A549 (cell line): ENCODE results near the gene VAPA. TPM values are rescaled to one million over a fixed set of nuclear protein-coding genes. Genes with fewer than 3 reads are reported as not detected.

ENCODE experiments used
- ATAC-seq, 2 experiments: fragments of 200-7000 bp in 1 of 2; fragments of >200 bp in 1 of 2; cut with Nextera tagmentation in 1 of 2; cut with Tn5 transposase in 1 of 2; 3 replicates each; pipeline versions ENCODE4 v1.8.0 to v1.9.1; 2018 to 2020; ENCODE audit warnings: mild to moderate bottlenecking in 1 of 2, moderate library complexity in 1 of 2
- CTCF ChIA-PET: fragments of 300-600 bp; sonication (Branson Sonifier 250); formaldehyde crosslinking; extraction: SDS; loops from one replicate; lab custom pipeline; 2021; ENCODE audit warnings: antibody characterized with exemption, inconsistent platforms; lab: Yijun Ruan, JAX
- POLR2A ChIA-PET: fragments of 350-600 bp; formaldehyde crosslinking; extraction: SDS; loops from one replicate; lab custom pipeline; 2021; ENCODE audit warnings: antibody characterized with exemption, inconsistent platforms; lab: Yijun Ruan, JAX
- DNase-seq, 2 experiments: peaks; one replicate each; pipeline versions ENCODE4 v3.0.0 to v3.0.0-alpha.2; 2011 to 2016; ENCODE audit warnings: low read depth in 1 of 2, low spot score in 1 of 2
- FAIRE-seq: peaks from 2 replicates; lab custom pipeline; 2011; peaks lifted over from hg19 to GRCh38; lab: Jason Lieb, UNC
- H3K27ac ChIP-seq, 2 experiments: fragments of >200 bp; sonication (Bioruptor Twin); formaldehyde crosslinking; 3 replicates each; pipeline ENCODE4 v1.5.1; 2016 to 2017
- H3K4me1 ChIP-seq: fragments of >200 bp; sonication (Bioruptor Twin); formaldehyde crosslinking; 3 replicates; pipeline ENCODE4 v1.6.1; 2016
- H3K4me2 ChIP-seq: fragments of >200 bp; sonication (Bioruptor Twin); formaldehyde crosslinking; 3 replicates; pipeline ENCODE4 v1.6.1; 2016
- H3K4me3 ChIP-seq: fragments of >200 bp; sonication (Bioruptor Twin); formaldehyde crosslinking; 3 replicates; pipeline ENCODE4 v1.5.1; 2016
- H3K9me3 ChIP-seq: fragments of >200 bp; sonication (Bioruptor Twin); formaldehyde crosslinking; 3 replicates; pipeline ENCODE4 v1.6.1; 2016
- CBX2 ChIP-seq: fragments of 200-600 bp; sonication (generic); IDR thresholded peaks from 2 replicates; pipeline ENCODE4 v1.6.1; 2016; ENCODE audit warnings: low read depth, mild to moderate bottlenecking, borderline replicate concordance
- CBX8 ChIP-seq: fragments of 200-600 bp; sonication (generic); IDR thresholded peaks from 2 replicates; pipeline ENCODE4 v1.6.1; 2016
- CEBPB ChIP-seq, 2 experiments: fragments of >200 bp in 1 of 2; sonication (Bioruptor Twin) in 1 of 2; formaldehyde crosslinking in 1 of 2; IDR thresholded peaks; 2 replicates each; pipeline ENCODE4 v1.6.1; 2012 to 2016
- CHD2 ChIP-seq: fragments of 150-350 bp; IDR thresholded peaks from 2 replicates; pipeline ENCODE4 v1.6.1; 2014; ENCODE audit warnings: low read length; ENCODE audit not compliant: partially characterized antibody
- EHMT2 ChIP-seq: fragments of 200-600 bp; sonication (generic); IDR thresholded peaks from 2 replicates; pipeline ENCODE4 v1.6.1; 2016; ENCODE audit warnings: antibody characterized with exemption, low read depth, mild to moderate bottlenecking, moderate library complexity
- EP300 ChIP-seq, 2 experiments: fragments of >200 bp; sonication (Bioruptor Twin); formaldehyde crosslinking; IDR thresholded peaks; 2 replicates in 1 of 2; 3 replicates in 1 of 2; pipeline ENCODE4 v1.6.1; 2016 to 2017
- ESRRA ChIP-seq: fragments of 150-350 bp; IDR thresholded peaks from 2 replicates; pipeline ENCODE4 v1.6.1; 2014; ENCODE audit warnings: mild to moderate bottlenecking, low read length, borderline replicate concordance
- FOSB ChIP-seq: fragments of 250-450 bp; sonication (Bioruptor Pico); IDR thresholded peaks from 2 replicates; pipeline ENCODE4 v1.5.0; 2020; ENCODE audit warnings: mild to moderate bottlenecking, moderate library complexity
- FOSL2 ChIP-seq, 2 experiments: fragments of 450-650 bp in 1 of 2; fragments of >200 bp in 1 of 2; sonication (Bioruptor Twin) in 1 of 2; formaldehyde crosslinking; IDR thresholded peaks; 2 replicates each; pipeline versions ENCODE4 v1.5.0 to v1.6.1; 2016 to 2020; ENCODE audit warnings: mild to moderate bottlenecking in 1 of 2, moderate library complexity in 1 of 2
- FOXS1 ChIP-seq: fragments of 250-450 bp; sonication (Bioruptor Pico); IDR thresholded peaks from 2 replicates; pipeline ENCODE4 v1.5.0; 2020; ENCODE audit warnings: mild to moderate bottlenecking, moderate library complexity
- GATA3 ChIP-seq: IDR thresholded peaks from 2 replicates; pipeline ENCODE4 v1.6.1; 2012; ENCODE audit warnings: borderline replicate concordance
- HDAC2 ChIP-seq: fragments of 200-600 bp; sonication (generic); IDR thresholded peaks from 2 replicates; pipeline ENCODE4 v1.6.1; 2016
- HEYL ChIP-seq: fragments of 250-450 bp; sonication (Bioruptor Pico); IDR thresholded peaks from 2 replicates; pipeline ENCODE4 v1.8.0; 2021; ENCODE audit warnings: mild to moderate bottlenecking, moderate library complexity
- HOXB5 ChIP-seq: fragments of 250-450 bp; sonication (Bioruptor Pico); IDR thresholded peaks from 2 replicates; pipeline ENCODE4 v1.5.0; 2020; ENCODE audit warnings: mild to moderate bottlenecking, moderate library complexity
- JUN ChIP-seq, 2 experiments: fragments of >200 bp; sonication (Bioruptor Twin); formaldehyde crosslinking; IDR thresholded peaks; 2 replicates in 1 of 2; 3 replicates in 1 of 2; pipeline ENCODE4 v1.6.1; 2016 to 2017
- JUNB ChIP-seq: fragments of >200 bp; sonication (Bioruptor Twin); formaldehyde crosslinking; IDR thresholded peaks from 2 replicates; pipeline ENCODE4 v1.6.1; 2016
- MAFK ChIP-seq: fragments of 450-650 bp; IDR thresholded peaks from 2 replicates; pipeline ENCODE4 v1.6.1; 2014; ENCODE audit not compliant: partially characterized antibody
- MAZ ChIP-seq: fragments of 150-350 bp; IDR thresholded peaks from 2 replicates; pipeline ENCODE4 v1.6.1; 2014; ENCODE audit warnings: antibody characterized with exemption, low read depth, low read length, borderline replicate concordance
- NFE2L2 ChIP-seq: fragments of 150-350 bp; conservative IDR thresholded peaks from 2 replicates; pipeline ENCODE4 v1.6.1; 2014; ENCODE audit warnings: low read length
- NR3C1 ChIP-seq: fragments of >200 bp; sonication (Bioruptor Twin); formaldehyde crosslinking; IDR thresholded peaks from 3 replicates; pipeline ENCODE4 v1.6.1; 2017
- POLR2A ChIP-seq: IDR thresholded peaks from 2 replicates; pipeline ENCODE4 v1.6.1; 2012; ENCODE audit warnings: mild to moderate bottlenecking, low read length
- RAD21 ChIP-seq, 2 experiments: fragments of >200 bp in 1 of 2; sonication (Bioruptor Twin) in 1 of 2; formaldehyde crosslinking in 1 of 2; IDR thresholded peaks in 1 of 2; conservative IDR thresholded peaks in 1 of 2; 2 replicates in 1 of 2; 3 replicates in 1 of 2; pipeline ENCODE4 v1.6.1; 2012 to 2018; ENCODE audit warnings: inconsistent platforms in 1 of 2
- RARB ChIP-seq: fragments of 250-450 bp; sonication (Bioruptor Pico); IDR thresholded peaks from 2 replicates; pipeline ENCODE4 v1.8.0; 2021; ENCODE audit warnings: mild to moderate bottlenecking, moderate library complexity
- RFX5 ChIP-seq: fragments of 450-650 bp; IDR thresholded peaks from 2 replicates; pipeline ENCODE4 v1.7.1; 2014; ENCODE audit warnings: antibody characterized with exemption, mild to moderate bottlenecking, moderate library complexity
- SREBF2 ChIP-seq: fragments of 450-650 bp; IDR thresholded peaks from 2 replicates; pipeline ENCODE4 v1.6.1; 2014; ENCODE audit warnings: mild to moderate bottlenecking, moderate library complexity
- ZNF302 ChIP-seq: fragments of 250-450 bp; sonication (Bioruptor Pico); IDR thresholded peaks from 2 replicates; pipeline ENCODE4 v1.9.0; 2021; ENCODE audit warnings: inconsistent platforms, mild to moderate bottlenecking, moderate library complexity
- WGBS: methylation state at CpG from one replicate; pipeline ENCODE4 v1.1.6; 2017; ENCODE audit errors: missing lambda C conversion rate; 5-methylcytosine and 5-hydroxymethylcytosine counted together
- polyA plus RNA-seq, 4 experiments: library from polyadenylated mRNA; depleted of rRNA in 3 of 4; stranded (reverse); fragments of >200 nt; fragmentation: RNase III in 1 of 4; extraction: RNeasy Plus Mini Kit Qiagen cat#74134 plus additional on column Dnase treatment in 1 of 4; gene quantifications; 2 replicates in 3 of 4; 3 replicates in 1 of 4; pipeline ENCODE4 v1.2.3, GENCODE V29; 2011 to 2017
- TF ChIP-seq, protein P1 (sequence below): fragments of 450-650 bp; IDR thresholded peaks from 2 replicates; pipeline ENCODE4 v1.6.1; 2014; ENCODE audit warnings: antibody characterized with exemption
- TF ChIP-seq, protein P2 (sequence below): fragments of >200 bp; sonication (Bioruptor Twin); formaldehyde crosslinking; IDR thresholded peaks from 2 replicates; pipeline ENCODE4 v1.6.1; 2016
- TF ChIP-seq, protein P3 (sequence below): fragments of 250-450 bp; sonication (Bioruptor Pico); IDR thresholded peaks from 2 replicates; pipeline ENCODE4 v1.5.0; 2021; ENCODE audit warnings: mild to moderate bottlenecking, moderate library complexity, borderline replicate concordance
- TF ChIP-seq, protein P4 (sequence below): fragments of >200 bp; sonication (Bioruptor Twin); formaldehyde crosslinking; IDR thresholded peaks from 3 replicates; pipeline ENCODE4 v1.6.1; 2016

VAPA gene
- polyA plus RNA-seq, 2 of the 4 experiments (the other 2 are of a cell fraction): 161 to 391 TPM

DNA sequence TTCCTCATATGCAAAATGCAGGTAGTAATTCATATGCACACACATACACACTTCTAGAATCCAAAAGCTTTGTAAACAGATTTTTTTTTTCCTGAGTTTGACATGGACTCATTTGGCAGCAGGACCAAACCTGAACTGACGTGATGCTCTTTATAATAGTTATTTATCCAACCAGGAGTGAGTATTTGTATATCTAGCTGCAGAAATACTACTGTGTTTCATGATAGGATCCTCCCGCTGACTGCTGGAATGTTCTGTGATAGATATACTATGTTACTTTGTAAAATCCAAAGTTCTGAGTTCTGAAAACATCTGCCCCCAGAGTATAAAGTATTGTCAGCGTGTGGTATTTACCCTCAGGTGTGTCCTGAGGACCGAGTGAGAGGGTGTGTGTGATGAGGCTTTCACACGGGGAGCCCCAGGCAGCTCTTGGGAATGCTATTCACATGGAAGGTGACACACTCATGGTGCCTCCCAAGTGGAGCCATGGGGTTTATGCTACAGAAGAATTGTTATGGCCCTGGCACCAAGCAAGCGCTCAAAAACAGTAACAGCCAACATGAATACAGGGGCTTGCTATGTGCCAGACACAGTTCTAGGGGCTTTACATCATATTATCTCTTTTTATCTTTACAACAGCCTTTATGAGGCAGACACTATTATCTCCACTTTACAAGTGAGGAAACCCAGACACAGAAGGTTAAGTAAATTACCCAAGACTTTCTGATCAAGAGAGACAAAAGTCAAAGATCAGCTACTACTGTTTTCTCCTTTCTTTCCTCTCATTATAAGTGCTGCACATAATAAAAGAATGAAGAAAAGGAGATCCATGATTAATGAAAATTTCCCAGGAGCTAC lies 44.7 kb upstream of the VAPA start (continued):
- TF ChIP-seq, protein P1, sequence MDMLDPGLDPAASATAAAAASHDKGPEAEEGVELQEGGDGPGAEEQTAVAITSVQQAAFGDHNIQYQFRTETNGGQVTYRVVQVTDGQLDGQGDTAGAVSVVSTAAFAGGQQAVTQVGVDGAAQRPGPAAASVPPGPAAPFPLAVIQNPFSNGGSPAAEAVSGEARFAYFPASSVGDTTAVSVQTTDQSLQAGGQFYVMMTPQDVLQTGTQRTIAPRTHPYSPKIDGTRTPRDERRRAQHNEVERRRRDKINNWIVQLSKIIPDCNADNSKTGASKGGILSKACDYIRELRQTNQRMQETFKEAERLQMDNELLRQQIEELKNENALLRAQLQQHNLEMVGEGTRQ: no peak
- no peak for TF ChIP-seq CBX8

DNA sequence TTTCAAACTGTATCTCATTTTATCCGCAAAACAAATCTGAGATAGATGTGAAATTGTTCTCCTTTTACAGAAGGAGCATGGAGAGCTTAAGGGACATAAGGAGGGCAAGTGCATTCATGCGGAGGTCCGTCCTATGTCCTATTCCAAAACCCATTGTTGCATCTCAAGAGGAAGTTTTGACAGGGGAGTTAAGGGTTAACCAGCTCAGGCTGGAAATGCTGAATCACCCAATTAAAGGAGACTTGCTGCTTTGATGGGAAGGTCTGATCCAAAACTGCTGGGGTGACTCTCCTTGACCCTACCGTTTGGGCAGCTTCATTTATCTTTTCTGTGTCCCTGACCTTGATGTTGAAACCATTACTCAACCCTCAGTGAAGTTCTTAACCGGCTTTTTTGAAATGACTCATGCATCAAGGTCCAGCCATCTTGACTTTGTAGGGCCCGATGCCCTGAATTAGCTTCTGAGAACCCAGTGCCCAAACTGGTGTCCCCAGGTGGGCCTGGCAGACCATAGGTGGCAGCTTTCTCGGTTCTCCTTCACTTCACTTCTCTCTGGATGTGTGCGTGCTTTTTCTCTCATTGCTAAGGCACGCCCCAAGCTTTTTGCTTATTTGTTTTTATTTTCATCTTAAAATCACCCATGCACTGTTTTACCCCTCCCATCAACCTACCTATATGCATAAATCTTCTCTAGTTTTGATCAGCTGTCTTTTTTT lies 43.9 kb upstream of the VAPA start:
- Histone ChIP-seq H3K9me3 (peaks cover 25% of the 10 kb centered on the region), H3K27ac (peak overlapping the region; percentile 85 to 94), H3K4me2 (peak overlapping the region; percentile 44)
- WGBS: 40% methylated on average over 9 of the region's 9 CpGs
- TF ChIP-seq ZNF302 (CRISPR knock-in tag): no peak
- TF ChIP-seq RFX5: no peak
- TF ChIP-seq GATA3: peak; percentile 73; the same call in 1 of the 2 replicates
- TF ChIP-seq HEYL: no peak
- no peak for TF ChIP-seq FOXS1 (CRISPR knock-in tag)
- TF ChIP-seq HDAC2: no peak
- TF ChIP-seq CBX2: no peak
- peak; percentile 97 for TF ChIP-seq MAFK
- peak; percentile 74 for TF ChIP-seq JUNB
- TF ChIP-seq, protein P2, sequence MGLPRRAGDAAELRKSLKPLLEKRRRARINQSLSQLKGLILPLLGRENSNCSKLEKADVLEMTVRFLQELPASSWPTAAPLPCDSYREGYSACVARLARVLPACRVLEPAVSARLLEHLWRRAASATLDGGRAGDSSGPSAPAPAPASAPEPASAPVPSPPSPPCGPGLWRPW: no peak
- TF ChIP-seq CHD2: no peak
- TF ChIP-seq, protein P1: no peak
- no peak for TF ChIP-seq FOSB (CRISPR knock-in tag)
- TF ChIP-seq SREBF2: no peak
- peak; percentile 30 to 67; a peak in 2 of 5 replicates for TF ChIP-seq JUN (IDR thresholded peaks at IDR 0.05)
- TF ChIP-seq RAD21 (conservative IDR thresholded peaks at IDR 0.05 in 1 of 2, IDR thresholded peaks at IDR 0.05 in 1 of 2): peak in 1 of 2 experiments; percentile 44; a peak in 2 of 5 replicates
- TF ChIP-seq EHMT2: no peak
- TF ChIP-seq, protein P3, sequence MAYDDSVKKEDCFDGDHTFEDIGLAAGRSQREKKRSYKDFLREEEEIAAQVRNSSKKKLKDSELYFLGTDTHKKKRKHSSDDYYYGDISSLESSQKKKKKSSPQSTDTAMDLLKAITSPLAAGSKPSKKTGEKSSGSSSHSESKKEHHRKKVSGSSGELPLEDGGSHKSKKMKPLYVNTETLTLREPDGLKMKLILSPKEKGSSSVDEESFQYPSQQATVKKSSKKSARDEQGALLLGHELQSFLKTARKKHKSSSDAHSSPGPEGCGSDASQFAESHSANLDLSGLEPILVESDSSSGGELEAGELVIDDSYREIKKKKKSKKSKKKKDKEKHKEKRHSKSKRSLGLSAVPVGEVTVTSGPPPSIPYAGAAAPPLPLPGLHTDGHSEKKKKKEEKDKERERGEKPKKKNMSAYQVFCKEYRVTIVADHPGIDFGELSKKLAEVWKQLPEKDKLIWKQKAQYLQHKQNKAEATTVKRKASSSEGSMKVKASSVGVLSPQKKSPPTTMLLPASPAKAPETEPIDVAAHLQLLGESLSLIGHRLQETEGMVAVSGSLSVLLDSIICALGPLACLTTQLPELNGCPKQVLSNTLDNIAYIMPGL: no peak
- peak; percentile 82 for TF ChIP-seq NFE2L2
- no peak for TF ChIP-seq NR3C1
- peak; percentile 58 to 79; a peak in 3 of 5 replicates for TF ChIP-seq EP300 (IDR thresholded peaks at IDR 0.05)
- TF ChIP-seq MAZ: no peak
- TF ChIP-seq ESRRA: peak; percentile 84
- no peak for TF ChIP-seq POLR2A
- peak; percentile 73 for TF ChIP-seq FOSL2 (IDR thresholded peaks at IDR 0.05)
- peak; percentile 91 for TF ChIP-seq FOSL2 (CRISPR knock-in tag; IDR thresholded peaks at IDR 0.05)
- peak; percentile 62 to 88 for TF ChIP-seq CEBPB (IDR thresholded peaks at IDR 0.05)
- TF ChIP-seq HOXB5 (CRISPR knock-in tag): peak; percentile 87
- TF ChIP-seq, protein P4, sequence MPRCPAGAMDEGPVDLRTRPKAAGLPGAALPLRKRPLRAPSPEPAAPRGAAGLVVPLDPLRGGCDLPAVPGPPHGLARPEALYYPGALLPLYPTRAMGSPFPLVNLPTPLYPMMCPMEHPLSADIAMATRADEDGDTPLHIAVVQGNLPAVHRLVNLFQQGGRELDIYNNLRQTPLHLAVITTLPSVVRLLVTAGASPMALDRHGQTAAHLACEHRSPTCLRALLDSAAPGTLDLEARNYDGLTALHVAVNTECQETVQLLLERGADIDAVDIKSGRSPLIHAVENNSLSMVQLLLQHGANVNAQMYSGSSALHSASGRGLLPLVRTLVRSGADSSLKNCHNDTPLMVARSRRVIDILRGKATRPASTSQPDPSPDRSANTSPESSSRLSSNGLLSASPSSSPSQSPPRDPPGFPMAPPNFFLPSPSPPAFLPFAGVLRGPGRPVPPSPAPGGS: 0 out of 3 replicates have a peak, but pooled peaks have one; percentile 50
- TF ChIP-seq RARB: peak; percentile 34; the same call in 1 of the 2 replicates
- TF ChIP-seq CBX8: no peak
- TF ChIP-seq, all 56 proteins: peak for 13
- FAIRE-seq: no peak
- H3K4me3 ChIP-seq: no peak overlapping the region
- ATAC-seq: peak; percentile 80 to 86
- H3K4me1 ChIP-seq: peaks cover 38% of the 10 kb centered on the region
- ChIA-PET POLR2A (interaction anchor here (1.8 kb wide), 1 partner anchor 44 kb away, joined by 10 read pairs; the partner anchor contains the start of gene VAPA), CTCF (interaction anchor here (1.1 to 1.6 kb wide), 7 partner anchors 12 to 148 kb away, joined by 3 to 6 read pairs (median 3); no protein-coding TSS in a partner anchor)
- DNase-seq: peak; percentile 43 to 88
